GM20000 (cell line): ENCODE data around the gene ASXL3.
A peak's percentile ranks its signal among the peaks of the same experiment; 100 is the strongest.

Experiments used
- DNase-seq: peaks from one replicate; pipeline ENCODE4 v3.0.0; 2012; ENCODE audit warnings: low spot score
- CTCF ChIP-seq: IDR thresholded peaks from 2 replicates; pipeline ENCODE4 v1.5.1; 2012; ENCODE audit warnings: mild to moderate bottlenecking, control low read depth; ENCODE audit errors: extremely low read depth, missing control alignments

ASXL3 gene

GRCh38 chr18:33697498-33697897, 119.5 kb downstream of the ASXL3 start:
- TF ChIP-seq CTCF: no peak
- no peak for DNase-seq

- no peak for TF ChIP-seq CTCF
- peak; percentile 11 for DNase-seq
Observed at GRCh38 chr18:33699372-33699771, 121.4 kb downstream of the ASXL3 start.

- no peak for TF ChIP-seq CTCF
- peak; percentile 41 for DNase-seq
Observed at GRCh38 chr18:33700513-33700976, 122.5 kb downstream of the ASXL3 start.

- no peak for TF ChIP-seq CTCF
- no peak for DNase-seq
Observed at GRCh38 chr18:33702625-33703024, 124.6 kb downstream of the ASXL3 start.

GRCh38 chr18:33706391-33706790, 128.4 kb downstream of the ASXL3 start:
- TF ChIP-seq CTCF: no peak
- no peak for DNase-seq

- no peak for DNase-seq
- TF ChIP-seq CTCF: no peak
Observed at GRCh38 chr18:33708876-33709275, 130.9 kb downstream of the ASXL3 start.

- no peak for TF ChIP-seq CTCF
- DNase-seq: no peak
Observed at GRCh38 chr18:33710269-33710668, 132.2 kb downstream of the ASXL3 start.
